ENCODE results near the gene ZNF768.

GRCh38 chr16:30511509-30511908, 14.9 kb downstream of the ZNF768 start:
- TF ChIP-seq CTCF (conservative IDR thresholded peaks at IDR 0.05; ENCODE audit: low read depth in 2 of 2) (no peak), EZH2 (IDR thresholded peaks at IDR 0.05; ENCODE audit: low read depth, unreplicated experiment) (no peak), REST (IDR thresholded peaks at IDR 0.05; ENCODE audit: unreplicated experiment) (no peak), POLR2AphosphoS5 (IDR thresholded peaks at IDR 0.05; ENCODE audit: low read depth) (no peak), EZH2phosphoT487 (IDR thresholded peaks at IDR 0.05; ENCODE audit: unreplicated experiment) (no peak), JUNB (IDR thresholded peaks at IDR 0.05; ENCODE audit: unreplicated experiment) (no peak), ETS1 (IDR thresholded peaks at IDR 0.05) (no peak)

Data from GM23338 (cell line).